H1 (cell line): Measurements from ENCODE around the gene CCR2. TPM values are rescaled to one million over a fixed set of nuclear protein-coding genes. Genes with fewer than 3 reads are reported as not detected.

Source experiments
- CTCF ChIA-PET: fragments of 300-600 bp; sonication (Branson Sonifier 250); formaldehyde crosslinking; loops from one replicate; lab custom pipeline; 2021; ENCODE audit not compliant: partially characterized antibody; lab: Charles Lee
- POLR2A ChIA-PET: fragments of 300-600 bp; sonication (Branson Sonifier 250); formaldehyde crosslinking; loops from one replicate; lab custom pipeline; 2021; ENCODE audit warnings: inconsistent platforms; ENCODE audit not compliant: partially characterized antibody; lab: Charles Lee
- DNase-seq, 2 experiments: peaks; one replicate each; pipeline versions ENCODE4 v3.0.0 to v3.0.0-alpha.2; 2010 to 2022; ENCODE audit warnings: low spot score in 2 of 2, low read depth in 1 of 2, mixed read lengths in 1 of 2
- FAIRE-seq: peaks from 2 replicates; lab custom pipeline; 2011; peaks lifted over from hg19 to GRCh38; lab: Jason Lieb, UNC
- H2AFZ ChIP-seq: 2 replicates; pipeline ENCODE4 v1.8.1; 2012; ENCODE audit warnings: low read length, inconsistent platforms
- H2AK5ac ChIP-seq: 2 replicates; pipeline ENCODE4 v1.6.1; 2013; ENCODE audit warnings: low read depth, low read length
- H2BK120ac ChIP-seq: replicated peaks from 2 replicates; pipeline ENCODE3; 2013; ENCODE audit warnings: low read depth, low read length, inconsistent platforms
- H2BK12ac ChIP-seq: 2 replicates; pipeline ENCODE4 v1.6.1; 2013; ENCODE audit warnings: low read depth, low read length
- H2BK15ac ChIP-seq: 2 replicates; pipeline ENCODE4 v1.6.1; 2013; ENCODE audit warnings: low read length
- H2BK20ac ChIP-seq: 2 replicates; pipeline ENCODE4 v1.6.1; 2013; ENCODE audit warnings: low read length
- H2BK5ac ChIP-seq: 2 replicates; pipeline ENCODE4 v1.6.1; 2013; ENCODE audit warnings: low read depth, low read length
- H3K14ac ChIP-seq: 2 replicates; pipeline ENCODE4 v1.6.1; 2013; ENCODE audit warnings: inconsistent platforms; ENCODE audit not compliant: insufficient read length
- H3K18ac ChIP-seq: 2 replicates; pipeline ENCODE4 v1.6.1; 2013; ENCODE audit warnings: low read length; ENCODE audit errors: extremely low read depth
- H3K23ac ChIP-seq: 2 replicates; pipeline ENCODE4 v1.6.1; 2013; ENCODE audit warnings: inconsistent platforms; ENCODE audit not compliant: insufficient read length
- H3K23me2 ChIP-seq: 2 replicates; pipeline ENCODE4 v1.6.1; 2013; ENCODE audit warnings: low read depth, low read length
- H3K27ac ChIP-seq: 2 replicates; pipeline ENCODE4 v1.6.1; 2011; ENCODE audit warnings: low read depth, low read length, inconsistent platforms
- H3K27me3 ChIP-seq, 4 experiments: replicated peaks in 1 of 4; 1 replicate in 1 of 4; 2 replicates in 3 of 4; pipeline versions ENCODE4 v1.6.1 to v1.8.1; 2011 to 2013; ENCODE audit warnings: low read length in 3 of 4, mild to moderate bottlenecking in 3 of 4, inconsistent platforms in 2 of 4, mixed read lengths in 2 of 4, moderate library complexity in 1 of 4; ENCODE audit not compliant: control insufficient read depth in 3 of 4, insufficient read depth in 3 of 4; ENCODE audit errors: extremely low read depth in 1 of 4
- H3K36me3 ChIP-seq, 4 experiments: 2 replicates each; pipeline versions ENCODE4 v1.6.1 to v1.8.1; 2011 to 2013; ENCODE audit warnings: mild to moderate bottlenecking in 4 of 4, low read length in 3 of 4, moderate library complexity in 2 of 4, control low read depth in 1 of 4, inconsistent platforms in 1 of 4; ENCODE audit not compliant: insufficient read depth in 4 of 4, control insufficient read depth in 2 of 4
- H3K4ac ChIP-seq: replicated peaks from 2 replicates; pipeline ENCODE3; 2013; ENCODE audit warnings: low read length, low read depth, mixed read lengths, inconsistent platforms; ENCODE audit not compliant: insufficient read length
- H3K4me1 ChIP-seq, 4 experiments: replicated peaks in 1 of 4; 1 replicate in 1 of 4; 2 replicates in 3 of 4; pipeline versions ENCODE4 v1.6.1 to v1.8.1; 2011 to 2013; ENCODE audit warnings: low read length in 3 of 4, inconsistent platforms in 2 of 4, mixed read lengths in 1 of 4; ENCODE audit not compliant: insufficient read depth in 4 of 4, control insufficient read depth in 3 of 4
- H3K4me2 ChIP-seq, 2 experiments: 2 replicates each; pipeline versions ENCODE4 v1.6.1 to v1.8.1; 2011 to 2013; ENCODE audit warnings: low read depth in 2 of 2, low read length in 2 of 2, control low read depth in 1 of 2, inconsistent platforms in 1 of 2, mild to moderate bottlenecking in 1 of 2; ENCODE audit not compliant: insufficient read depth in 1 of 2
- H3K4me3 ChIP-seq, 4 experiments: fragments of 200-600, 300-600 bp in 1 of 4; sonication (generic), shearing (Covaris generic), sonication (Bioruptor Twin) in 1 of 4; 2 replicates each; pipeline versions ENCODE4 v1.5.1 to v1.8.1; 2011 to 2016; ENCODE audit warnings: low read length in 4 of 4, low read depth in 3 of 4, control low read depth in 2 of 4, inconsistent platforms in 2 of 4, mild to moderate bottlenecking in 2 of 4, mixed read lengths in 1 of 4, moderate library complexity in 1 of 4; ENCODE audit not compliant: insufficient read depth in 2 of 4; ENCODE audit errors: extremely low read depth in 1 of 4
- H3K56ac ChIP-seq: replicated peaks from 2 replicates; pipeline ENCODE3; 2013; ENCODE audit warnings: low read depth, mild to moderate bottlenecking, mixed read lengths, low read length, inconsistent platforms; ENCODE audit not compliant: insufficient read length
- H3K79me1 ChIP-seq: 2 replicates; pipeline ENCODE4 v1.6.1; 2013; ENCODE audit warnings: low read depth, low read length, control low read depth
- H3K79me2 ChIP-seq, 2 experiments: 2 replicates each; pipeline versions ENCODE4 v1.6.1 to v1.8.1; 2012 to 2013; ENCODE audit warnings: low read length in 2 of 2, mild to moderate bottlenecking in 2 of 2, inconsistent platforms in 1 of 2; ENCODE audit not compliant: insufficient read depth in 2 of 2, control insufficient read depth in 1 of 2
- H3K9ac ChIP-seq, 4 experiments: replicated peaks in 1 of 4; 1 replicate in 1 of 4; 2 replicates in 3 of 4; pipeline versions ENCODE4 v1.6.1 to v1.8.1; 2011 to 2013; ENCODE audit warnings: low read depth in 3 of 4, low read length in 3 of 4, control low read depth in 2 of 4, mild to moderate bottlenecking in 2 of 4, moderate library complexity in 2 of 4, inconsistent platforms in 1 of 4; ENCODE audit errors: extremely low read depth in 1 of 4
- H3K9me3 ChIP-seq, 2 experiments: 2 replicates each; pipeline versions ENCODE4 v1.6.1 to v1.8.1; 2012 to 2013; ENCODE audit warnings: mild to moderate bottlenecking in 2 of 2, moderate library complexity in 2 of 2, control low read depth in 1 of 2, inconsistent platforms in 1 of 2, low read depth in 1 of 2, low read length in 1 of 2, mixed read lengths in 1 of 2; ENCODE audit not compliant: insufficient read depth in 2 of 2
- H4K20me1 ChIP-seq, 2 experiments: replicated peaks in 1 of 2; 2 replicates each; pipeline versions ENCODE3 to v1.8.1; 2011 to 2013; ENCODE audit warnings: inconsistent platforms in 2 of 2, low read length in 2 of 2, mild to moderate bottlenecking in 1 of 2; ENCODE audit not compliant: insufficient read depth in 2 of 2, control insufficient read depth in 1 of 2
- H4K5ac ChIP-seq: 2 replicates; pipeline ENCODE4 v1.6.1; 2013; ENCODE audit warnings: low read length, low read depth, mixed read lengths, inconsistent platforms; ENCODE audit not compliant: insufficient read length
- H4K8ac ChIP-seq: 2 replicates; pipeline ENCODE4 v1.8.0; 2013; ENCODE audit warnings: mild to moderate bottlenecking, moderate library complexity, low read length, inconsistent platforms; ENCODE audit not compliant: insufficient read depth; ENCODE audit errors: extremely low read depth
- H4K91ac ChIP-seq: replicated peaks from 2 replicates; pipeline ENCODE3; 2013; ENCODE audit warnings: low read length, mixed read lengths, inconsistent platforms; ENCODE audit not compliant: insufficient read length
- BRCA1 ChIP-seq: IDR thresholded peaks from 2 replicates; pipeline ENCODE4 v1.6.1; 2012; ENCODE audit warnings: low read depth, low read length, improper control_type of control experiment
- CHD2 ChIP-seq: IDR thresholded peaks from 2 replicates; pipeline ENCODE4 v1.6.1; 2012; ENCODE audit warnings: low read length, improper control_type of control experiment
- CREB1 ChIP-seq: IDR thresholded peaks from 2 replicates; pipeline ENCODE4 v1.6.1; 2012; ENCODE audit warnings: inconsistent platforms
- EZH2 ChIP-seq: fragments of 200-600 bp; sonication (generic); IDR thresholded peaks from 2 replicates; pipeline ENCODE4 v1.7.1; 2012; ENCODE audit warnings: low read depth, mild to moderate bottlenecking, moderate library complexity, low read length, inconsistent platforms; ENCODE audit not compliant: severe bottlenecking
- GTF2F1 ChIP-seq: IDR thresholded peaks from 2 replicates; pipeline ENCODE4 v1.6.1; 2012; ENCODE audit warnings: low read depth, low read length, improper control_type of control experiment, borderline replicate concordance
- KDM5A ChIP-seq: fragments of 200-600 bp; IDR thresholded peaks from 2 replicates; pipeline ENCODE4 v1.7.1; 2012; ENCODE audit warnings: mild to moderate bottlenecking, low read length, inconsistent platforms, mixed read lengths
- POU5F1 ChIP-seq: IDR thresholded peaks from 2 replicates; pipeline ENCODE4 v1.6.1; 2011; ENCODE audit warnings: low read depth, mild to moderate bottlenecking, low read length, moderate library complexity
- RBBP5 ChIP-seq: IDR thresholded peaks from 2 replicates; pipeline ENCODE4 v1.7.1; 2012; ENCODE audit warnings: low read depth, mild to moderate bottlenecking, inconsistent platforms, low read length, moderate library complexity, borderline replicate concordance
- SP1 ChIP-seq: IDR thresholded peaks from 2 replicates; pipeline ENCODE4 v1.6.1; 2011; ENCODE audit warnings: low read depth, low read length
- SP2 ChIP-seq: IDR thresholded peaks from 2 replicates; pipeline ENCODE4 v1.6.1; 2012; ENCODE audit warnings: mild to moderate bottlenecking, low read length, inconsistent platforms
- TAF7 ChIP-seq: optimal IDR thresholded peaks from 2 replicates; pipeline ENCODE3; 2011; ENCODE audit warnings: low read depth, mild to moderate bottlenecking, inconsistent platforms, low read length, moderate library complexity, borderline replicate concordance
- TCF12 ChIP-seq: IDR thresholded peaks from 2 replicates; pipeline ENCODE4 v1.6.1; 2011; ENCODE audit warnings: low read depth, mild to moderate bottlenecking, low read length
- WGBS, 2 experiments: shearing (Covaris generic) in 1 of 2; methylation state at CpG; one replicate each; pipeline versions ENCODE4 v1.1.6 to v1.1.7; 2013 to 2015; ENCODE audit warnings: low lambda C conversion rate in 2 of 2, mixed read lengths in 2 of 2, inconsistent platforms in 1 of 2, low coverage in 1 of 2, missing lambda C conversion rate in 1 of 2; ENCODE audit not compliant: insufficient replicate concordance in 2 of 2, insufficient coverage in 1 of 2, insufficient read length in 1 of 2; ENCODE audit errors: extremely low coverage in 1 of 2, missing lambda C conversion rate in 1 of 2; 5-methylcytosine and 5-hydroxymethylcytosine counted together
- polyA plus RNA-seq, 7 experiments: library from polyadenylated mRNA; depleted of rRNA in 3 of 7; stranded (reverse) in 5 of 7; unstranded in 2 of 7; fragments of >200 nt in 5 of 7; fragments of 200-250 nt in 2 of 7; gene quantifications; 1 replicate in 5 of 7; 2 replicates in 1 of 7; 4 replicates in 1 of 7; pipeline versions ENCODE4 v1.2.1 to v1.2.3, GENCODE V29; 2011 to 2013; ENCODE audit warnings: missing spikeins in 2 of 7, mixed read lengths in 2 of 7
- total RNA-seq: library from RNA; stranded (reverse); fragmentation: NEBNext Ultra II Directional; extraction: Animal tissue kit (Norgen Biotek cat#: 25700); gene quantifications from 2 replicates; pipeline ENCODE4 v1.2.1, GENCODE V29; 2021
- TF ChIP-seq, protein P1 (sequence below): IDR thresholded peaks from 2 replicates; pipeline ENCODE4 v1.6.1; 2011; ENCODE audit warnings: low read length, improper control_type of control experiment

The CCR2 gene
- total and polyA plus RNA-seq, 2 of the 8 experiments (the other 6 are each of a cell fraction or from before 2014, with no cell fraction given) = not detected

DNA sequence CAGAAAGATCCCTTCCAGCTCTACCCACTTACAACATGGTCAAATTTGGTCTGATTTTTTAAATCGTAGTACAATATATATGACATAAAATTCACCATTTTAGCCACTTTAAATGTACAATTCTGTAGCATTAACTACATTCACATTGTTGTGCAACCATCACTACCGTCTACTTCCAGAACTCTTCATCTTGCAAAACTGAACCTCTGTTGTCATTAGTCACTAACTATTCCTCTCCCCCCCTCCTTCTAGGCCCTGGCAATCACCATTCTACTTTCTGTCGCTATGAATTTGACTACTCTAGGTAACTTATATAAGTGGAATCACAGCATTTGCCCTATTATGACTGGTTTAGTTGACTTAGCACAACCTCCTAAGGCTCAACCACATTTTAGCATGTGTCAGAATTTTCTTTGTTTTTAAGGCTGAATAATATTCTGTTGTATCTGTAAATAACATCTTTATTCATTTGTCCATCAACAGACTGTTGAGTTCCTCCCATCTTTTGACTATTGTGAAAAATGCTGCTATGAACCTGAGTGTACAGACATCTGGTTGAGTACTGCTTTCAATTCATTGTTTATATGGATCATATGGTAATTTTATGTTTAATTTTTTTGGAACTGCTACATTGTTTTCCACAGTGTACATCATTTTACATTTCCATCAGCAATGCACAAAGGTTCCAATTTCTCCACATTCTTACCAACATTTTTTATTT is 35.5 kb upstream of the CCR2 start:
- no peak overlapping the region for H2AFZ ChIP-seq
- DNase-seq (no peak), FAIRE-seq (no peak)
- no peak overlapping the region for H3K4me2 ChIP-seq
- ChIA-PET POLR2A (no interaction called here), CTCF (no interaction called here)
- H3K18ac ChIP-seq = no peak overlapping the region
- H3K36me3 ChIP-seq = no peaks in the 10 kb centered on the region
- no peak overlapping the region for H2BK12ac ChIP-seq
- no peak overlapping the region for H2BK20ac ChIP-seq
- no peak overlapping the region for H3K14ac ChIP-seq
- H2AK5ac ChIP-seq = no peak overlapping the region
- H4K8ac ChIP-seq = no peak overlapping the region
- no peak overlapping the region for H3K27ac ChIP-seq
- H2BK15ac ChIP-seq = no peak overlapping the region
- H3K23ac ChIP-seq = no peak overlapping the region
- no peaks in the 10 kb centered on the region for H3K23me2 ChIP-seq
- no peak overlapping the region for H3K4me3 ChIP-seq
- no peaks in the 10 kb centered on the region for H3K4me1 ChIP-seq
- no peaks in the 10 kb centered on the region for H3K79me1 ChIP-seq
- H4K91ac ChIP-seq = no peak overlapping the region
- no peaks in the 10 kb centered on the region for H3K27me3 ChIP-seq
- no peak overlapping the region for H3K56ac ChIP-seq
- no peaks in the 10 kb centered on the region for H4K20me1 ChIP-seq
- no peak overlapping the region for H2BK120ac ChIP-seq
- no peak overlapping the region for H3K4ac ChIP-seq
- no peak overlapping the region for H2BK5ac ChIP-seq
- no peaks in the 10 kb centered on the region for H3K79me2 ChIP-seq
- no peak overlapping the region for H4K5ac ChIP-seq
- H3K9me3 ChIP-seq = peaks cover 0 to 9% of the 10 kb centered on the region in 2 experiments; a peak in 2 of 4 replicates
- WGBS, 2 experiments = 84% methylated on average over 3 of the region's 3 CpGs; no CpG with 5 or more reads in 1 of the 2 experiments
- H3K9ac ChIP-seq = no peak overlapping the region
- TF ChIP-seq TAF7 (no peak), RBBP5 (no peak), KDM5A (no peak), CHD2 (no peak), TCF12 (no peak), POU5F1 (no peak), BRCA1 (no peak), GTF2F1 (no peak), EZH2 (no peak), CREB1 (no peak), SP2 (no peak), SP1 (no peak)
- TF ChIP-seq, protein P1, sequence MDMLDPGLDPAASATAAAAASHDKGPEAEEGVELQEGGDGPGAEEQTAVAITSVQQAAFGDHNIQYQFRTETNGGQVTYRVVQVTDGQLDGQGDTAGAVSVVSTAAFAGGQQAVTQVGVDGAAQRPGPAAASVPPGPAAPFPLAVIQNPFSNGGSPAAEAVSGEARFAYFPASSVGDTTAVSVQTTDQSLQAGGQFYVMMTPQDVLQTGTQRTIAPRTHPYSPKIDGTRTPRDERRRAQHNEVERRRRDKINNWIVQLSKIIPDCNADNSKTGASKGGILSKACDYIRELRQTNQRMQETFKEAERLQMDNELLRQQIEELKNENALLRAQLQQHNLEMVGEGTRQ = no peak
